Measurements from ENCODE around the gene GDPD3. TPM values are rescaled to one million over a fixed set of nuclear protein-coding genes. Genes with fewer than 3 reads are reported as not detected.

The GDPD3 gene
- total and polyA plus RNA-seq, 9 of the 15 experiments (the other 6 are each of a cell fraction or from before 2014, with no cell fraction given): 0.47 to 3.9 (median 1.1) TPM

GRCh38 chr16:30139583-30140481 lies 26.5 kb upstream of the GDPD3 start:
- intact Hi-C loops (cut with micrococcal nuclease) (no loop called here), in situ Hi-C loops (cut with MboI) (loop anchor here (25.0 kb wide), 1 partner anchor 678 kb away; the partner anchor contains the start of genes BOLA2, SLX1B and SULT1A4)
- H3K27me3 ChIP-seq (ENCODE audit: control insufficient read depth in 2 of 2, insufficient read depth in 2 of 2, low read length in 2 of 2): no peaks in the 10 kb centered on the region
- H4K20me1 ChIP-seq (replicated peaks; ENCODE audit: control insufficient read depth, insufficient read depth, low read length): no peaks in the 10 kb centered on the region
- H3K36me3 ChIP-seq (ENCODE audit: control insufficient read depth, insufficient read depth, low read length): no peaks in the 10 kb centered on the region
- H3K27ac ChIP-seq (ENCODE audit: extremely low read depth, low read depth, low read length): 0 out of 3 replicates have a peak overlapping the region, but pooled peaks have one; percentile 30
- WGBS (ENCODE audit: insufficient coverage, low coverage, missing lambda C conversion rate): 31% methylated on average over 13 of the region's 13 CpGs
- ChIA-PET CTCF (ENCODE audit: low intra/inter-chr PET ratio) (no interaction called here), POLR2A (interaction anchor here (0.8 to 0.9 kb wide), 2 partner anchors 10 to 472 kb away, joined by 3 read pairs; no protein-coding TSS in a partner anchor)
- H3K9me1 ChIP-seq (ENCODE audit: control insufficient read depth, insufficient read depth, low read length): no peaks in the 10 kb centered on the region
- no peaks in the 10 kb centered on the region for H3K79me2 ChIP-seq (ENCODE audit: control insufficient read depth, insufficient read depth, low read length)
- no peak overlapping the region for H3K4me3 ChIP-seq
- peak overlapping the region; percentile 65 for H3K4me2 ChIP-seq (ENCODE audit: insufficient read depth, low read length)
- H3K9me3 ChIP-seq (replicated peaks; ENCODE audit: control insufficient read depth, insufficient read depth, low read depth, low read length): no peaks in the 10 kb centered on the region
- peak overlapping the region in 1 of 2 experiments; percentile 26; a peak in 1 of 4 replicates for H3K9ac ChIP-seq (ENCODE audit: insufficient read depth in 1 of 2, low read depth in 2 of 2, low read length in 2 of 2)
- peak in 1 of 4 experiments; percentile 15 for DNase-seq (ENCODE audit: extremely low read depth in 1 of 4, low spot score in 3 of 4)
- peak; percentile 59 for ATAC-seq
- H2AFZ ChIP-seq (ENCODE audit: low read depth, low read length): peak overlapping the region; percentile 93
- BruUV-seq (replicated peaks): no TSS peak
- peak; percentile 29 for FAIRE-seq
- peaks cover 6 to 7% of the 10 kb centered on the region in 2 experiments; a peak in 4 of 5 replicates for H3K4me1 ChIP-seq (replicated peaks in 1 of 2; ENCODE audit: control insufficient read depth in 2 of 2, insufficient read depth in 2 of 2, low read length in 2 of 2)
- no peak for TF ChIP-seq PBX2 (CRISPR knock-in tag; IDR thresholded peaks at IDR 0.05; ENCODE audit: low read depth)
- no peak for TF ChIP-seq PBX2 (tag; conservative IDR thresholded peaks at IDR 0.05; ENCODE audit: low read depth)
- TF ChIP-seq GABPA (tag; conservative IDR thresholded peaks at IDR 0.05; ENCODE audit: low read depth): 0 out of 2 replicates have a peak, but pooled peaks have one; percentile 17
- TF ChIP-seq, protein P1, sequence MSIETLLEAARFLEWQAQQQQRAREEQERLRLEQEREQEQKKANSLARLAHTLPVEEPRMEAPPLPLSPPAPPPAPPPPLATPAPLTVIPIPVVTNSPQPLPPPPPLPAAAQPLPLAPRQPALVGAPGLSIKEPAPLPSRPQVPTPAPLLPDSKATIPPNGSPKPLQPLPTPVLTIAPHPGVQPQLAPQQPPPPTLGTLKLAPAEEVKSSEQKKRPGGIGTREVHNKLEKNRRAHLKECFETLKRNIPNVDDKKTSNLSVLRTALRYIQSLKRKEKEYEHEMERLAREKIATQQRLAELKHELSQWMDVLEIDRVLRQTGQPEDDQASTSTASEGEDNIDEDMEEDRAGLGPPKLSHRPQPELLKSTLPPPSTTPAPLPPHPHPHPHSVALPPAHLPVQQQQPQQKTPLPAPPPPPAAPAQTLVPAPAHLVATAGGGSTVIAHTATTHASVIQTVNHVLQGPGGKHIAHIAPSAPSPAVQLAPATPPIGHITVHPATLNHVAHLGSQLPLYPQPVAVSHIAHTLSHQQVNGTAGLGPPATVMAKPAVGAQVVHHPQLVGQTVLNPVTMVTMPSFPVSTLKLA (conservative IDR thresholded peaks at IDR 0.05): peak; percentile 47 to 64; a peak in 3 of 4 replicates
- peak; percentile 40; the same call in 1 of the 2 replicates for TF ChIP-seq MYC (IDR thresholded peaks at IDR 0.05; ENCODE audit: low read depth, low read length)
- no peak for TF ChIP-seq MYC (CRISPR knock-in tag; IDR thresholded peaks at IDR 0.05; ENCODE audit: borderline replicate concordance, low read depth)
- no peak for TF ChIP-seq ZNF253 (CRISPR knock-in tag; conservative IDR thresholded peaks at IDR 0.05)
- TF ChIP-seq ELF1 (tag; IDR thresholded peaks at IDR 0.05): 0 out of 2 replicates have a peak, but pooled peaks have one; percentile 50
- TF ChIP-seq, protein P2, sequence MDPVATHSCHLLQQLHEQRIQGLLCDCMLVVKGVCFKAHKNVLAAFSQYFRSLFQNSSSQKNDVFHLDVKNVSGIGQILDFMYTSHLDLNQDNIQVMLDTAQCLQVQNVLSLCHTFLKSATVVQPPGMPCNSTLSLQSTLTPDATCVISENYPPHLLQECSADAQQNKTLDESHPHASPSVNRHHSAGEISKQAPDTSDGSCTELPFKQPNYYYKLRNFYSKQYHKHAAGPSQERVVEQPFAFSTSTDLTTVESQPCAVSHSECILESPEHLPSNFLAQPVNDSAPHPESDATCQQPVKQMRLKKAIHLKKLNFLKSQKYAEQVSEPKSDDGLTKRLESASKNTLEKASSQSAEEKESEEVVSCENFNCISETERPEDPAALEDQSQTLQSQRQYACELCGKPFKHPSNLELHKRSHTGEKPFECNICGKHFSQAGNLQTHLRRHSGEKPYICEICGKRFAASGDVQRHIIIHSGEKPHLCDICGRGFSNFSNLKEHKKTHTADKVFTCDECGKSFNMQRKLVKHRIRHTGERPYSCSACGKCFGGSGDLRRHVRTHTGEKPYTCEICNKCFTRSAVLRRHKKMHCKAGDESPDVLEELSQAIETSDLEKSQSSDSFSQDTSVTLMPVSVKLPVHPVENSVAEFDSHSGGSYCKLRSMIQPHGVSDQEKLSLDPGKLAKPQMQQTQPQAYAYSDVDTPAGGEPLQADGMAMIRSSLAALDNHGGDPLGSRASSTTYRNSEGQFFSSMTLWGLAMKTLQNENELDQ (CRISPR knock-in tag; IDR thresholded peaks at IDR 0.05; ENCODE audit: borderline replicate concordance): no peak
- TF ChIP-seq EHMT2 (IDR thresholded peaks at IDR 0.05): 0 out of 2 replicates have a peak, but pooled peaks have one; percentile 19
- peak; percentile 64 for TF ChIP-seq L3MBTL2 (IDR thresholded peaks at IDR 0.05)

Data from K562 (cell line).